Colonic mucosa (tissue), 4 donors: Measurements from ENCODE around the gene DSG2. TPM values are rescaled to one million over a fixed set of nuclear protein-coding genes. Genes with fewer than 3 reads are reported as not detected.

ENCODE experiments used
- DNase-seq: peaks from one replicate; pipeline ENCODE4 v3.0.0-alpha.2; 2020
- H3K27ac ChIP-seq: fragments of 200-600 bp; one replicate; pipeline ENCODE4 v1.8.0; 2021
- H3K27me3 ChIP-seq: fragments of 200-600 bp; one replicate; pipeline ENCODE4 v1.8.0; 2021
- H3K36me3 ChIP-seq: fragments of 200-600 bp; one replicate; pipeline ENCODE4 v1.8.0; 2021
- H3K4me1 ChIP-seq: fragments of 200-600 bp; one replicate; pipeline ENCODE4 v1.8.0; 2021; ENCODE audit warnings: mild to moderate bottlenecking
- H3K4me3 ChIP-seq: fragments of 200-600 bp; one replicate; pipeline ENCODE4 v1.8.0; 2021
- H3K9ac ChIP-seq, 2 donors: one replicate each; pipeline ENCODE4 v1.7.0; 2013; ENCODE audit warnings: control low read depth in 2 of 2, low read depth in 2 of 2, low read length in 2 of 2
- H3K9me3 ChIP-seq: fragments of 200-600 bp; one replicate; pipeline ENCODE4 v1.8.0; 2021
- CTCF ChIP-seq: fragments of 200-600 bp; IDR thresholded peaks from one replicate; pipeline ENCODE4 v1.8.0; 2022; ENCODE audit warnings: antibody characterized with exemption, mild to moderate bottlenecking
- intact Hi-C: fragments of 100-400 bp; cut with DNase I; formaldehyde crosslinking; loops from one replicate; pipeline ENCODE4 v1.14.1; 2022
- total RNA-seq, 2 donors: library from RNA; stranded (reverse); fragmentation: NEBNext Ultra II Directional in 1 of 2; extraction: Animal tissue kit (Norgen Biotek cat#: 25700) in 1 of 2; gene quantifications; one replicate each; pipeline ENCODE4 v1.2.1, GENCODE V29; 2021
- donor health status: healthy.
- donor health status: DM: no; HTN: no; CAD: no.
- donor health status: DM: no; HTN: no; CAD: no.

DSG2 gene
- total RNA-seq, 2 donors from 2014 or later = 237 to 308 TPM

DNA sequence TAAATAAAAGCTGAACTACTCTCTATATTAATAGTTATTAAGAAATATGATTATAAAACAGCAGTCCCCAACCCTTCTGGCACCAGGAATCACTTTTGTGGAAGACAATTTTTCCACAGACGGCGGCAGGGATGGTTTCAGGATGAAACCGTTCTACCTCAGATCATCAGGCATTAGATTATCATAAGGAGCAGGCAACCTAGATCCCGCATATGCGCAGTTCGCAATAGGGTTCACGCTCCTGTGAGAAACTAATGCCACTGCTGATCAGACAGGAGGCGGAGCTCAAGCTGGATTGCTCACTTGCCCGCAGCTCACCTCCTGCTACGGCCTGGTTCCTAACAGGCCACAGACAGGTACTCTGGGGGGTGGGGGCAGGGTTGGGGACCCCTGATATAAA, 19.3 kb upstream of the DSG2 start:
- H3K9me3 ChIP-seq = no peaks in the 10 kb centered on the region
- H3K4me3 ChIP-seq = no peak overlapping the region
- H3K27me3 ChIP-seq = no peaks in the 10 kb centered on the region
- no peaks in the 10 kb centered on the region for H3K4me1 ChIP-seq
- intact Hi-C loops = no loop called here
- H3K36me3 ChIP-seq = no peaks in the 10 kb centered on the region
- no peak for DNase-seq
- H3K27ac ChIP-seq = no peak overlapping the region
- TF ChIP-seq CTCF = no peak
- H3K9ac ChIP-seq = no peak overlapping the region

DNA sequence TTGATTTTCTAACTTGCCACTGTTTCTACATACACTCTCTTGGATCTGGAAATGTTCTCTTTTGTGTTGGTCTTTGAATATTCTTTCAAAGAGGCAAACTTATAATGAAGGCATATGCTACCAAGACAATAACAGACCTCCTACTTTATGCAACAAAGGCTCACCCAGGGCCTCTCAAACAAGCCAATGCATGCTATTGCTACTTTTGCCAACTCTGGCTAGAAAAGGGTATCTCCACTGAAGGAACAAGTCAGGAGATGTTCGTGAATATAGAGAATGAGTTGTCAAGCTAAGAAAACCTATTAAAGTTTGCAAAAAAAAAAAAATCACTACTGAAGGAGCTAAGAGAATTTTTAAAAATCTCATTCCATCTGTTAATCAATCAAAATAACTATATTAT, 15.9 kb upstream of the DSG2 start:
- H3K4me1 ChIP-seq = no peaks in the 10 kb centered on the region
- no peak overlapping the region for H3K9ac ChIP-seq
- H3K9me3 ChIP-seq = no peaks in the 10 kb centered on the region
- DNase-seq = no peak
- intact Hi-C loops = loop anchor here (5.0 kb wide), 1 partner anchor 50 kb away; no protein-coding TSS in a partner anchor
- H3K4me3 ChIP-seq = no peak overlapping the region
- no peak overlapping the region for H3K27ac ChIP-seq
- no peaks in the 10 kb centered on the region for H3K27me3 ChIP-seq
- no peaks in the 10 kb centered on the region for H3K36me3 ChIP-seq
- TF ChIP-seq CTCF = no peak

GRCh38 chr18:31483396-31483795, 14.6 kb upstream of the DSG2 start:
- intact Hi-C loops = loop anchor here (5.0 kb wide), 1 partner anchor 51 kb away; no protein-coding TSS in a partner anchor
- no peak for TF ChIP-seq CTCF

GRCh38 chr18:31484461-31484860, 13.5 kb upstream of the DSG2 start:
- Histone ChIP-seq H3K27ac (no peak overlapping the region), H3K36me3 (no peaks in the 10 kb centered on the region), H3K27me3 (no peaks in the 10 kb centered on the region), H3K4me3 (no peak overlapping the region), H3K9ac (no peak overlapping the region), H3K9me3 (no peaks in the 10 kb centered on the region), H3K4me1 (no peaks in the 10 kb centered on the region)
- DNase-seq = no peak
- intact Hi-C loops = loop anchor here (5.0 kb wide), 1 partner anchor 52 kb away; no protein-coding TSS in a partner anchor
- TF ChIP-seq CTCF = no peak

More at GRCh38 chr18:31483396-31483795, 14.6 kb upstream of the DSG2 start:
- Histone ChIP-seq H3K27ac (no peak overlapping the region), H3K9me3 (no peaks in the 10 kb centered on the region), H3K36me3 (no peaks in the 10 kb centered on the region), H3K27me3 (no peaks in the 10 kb centered on the region), H3K9ac (no peak overlapping the region), H3K4me1 (no peaks in the 10 kb centered on the region), H3K4me3 (no peak overlapping the region)
- no peak for DNase-seq

DNA sequence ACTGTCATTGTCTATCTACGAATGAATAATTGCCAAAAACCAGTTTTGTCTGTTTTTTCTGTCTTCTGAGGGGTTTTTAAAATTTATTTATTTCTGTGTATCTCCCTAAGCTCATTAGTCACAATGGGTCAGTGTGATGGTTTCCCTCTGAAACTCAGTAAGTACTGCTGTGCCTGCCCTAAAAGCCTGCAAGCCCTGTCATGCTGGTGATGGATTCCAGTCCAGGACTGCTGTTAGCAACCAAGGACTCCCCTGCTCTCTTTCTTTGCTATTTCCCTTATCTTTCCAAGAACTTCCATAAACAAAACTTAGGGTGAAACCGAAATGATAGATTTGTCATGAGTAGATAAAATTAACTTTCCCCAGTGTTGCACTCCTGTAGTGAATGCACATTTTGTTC, 11.8 kb upstream of the DSG2 start:
- intact Hi-C loops = no loop called here
- no peaks in the 10 kb centered on the region for H3K36me3 ChIP-seq
- H3K27ac ChIP-seq = no peak overlapping the region
- no peaks in the 10 kb centered on the region for H3K9me3 ChIP-seq
- H3K27me3 ChIP-seq = no peaks in the 10 kb centered on the region
- no peak overlapping the region for H3K4me3 ChIP-seq
- no peak overlapping the region for H3K9ac ChIP-seq
- no peaks in the 10 kb centered on the region for H3K4me1 ChIP-seq
- DNase-seq = no peak
- TF ChIP-seq CTCF = no peak
